ENCODE data around the gene SCLY.

DNA sequence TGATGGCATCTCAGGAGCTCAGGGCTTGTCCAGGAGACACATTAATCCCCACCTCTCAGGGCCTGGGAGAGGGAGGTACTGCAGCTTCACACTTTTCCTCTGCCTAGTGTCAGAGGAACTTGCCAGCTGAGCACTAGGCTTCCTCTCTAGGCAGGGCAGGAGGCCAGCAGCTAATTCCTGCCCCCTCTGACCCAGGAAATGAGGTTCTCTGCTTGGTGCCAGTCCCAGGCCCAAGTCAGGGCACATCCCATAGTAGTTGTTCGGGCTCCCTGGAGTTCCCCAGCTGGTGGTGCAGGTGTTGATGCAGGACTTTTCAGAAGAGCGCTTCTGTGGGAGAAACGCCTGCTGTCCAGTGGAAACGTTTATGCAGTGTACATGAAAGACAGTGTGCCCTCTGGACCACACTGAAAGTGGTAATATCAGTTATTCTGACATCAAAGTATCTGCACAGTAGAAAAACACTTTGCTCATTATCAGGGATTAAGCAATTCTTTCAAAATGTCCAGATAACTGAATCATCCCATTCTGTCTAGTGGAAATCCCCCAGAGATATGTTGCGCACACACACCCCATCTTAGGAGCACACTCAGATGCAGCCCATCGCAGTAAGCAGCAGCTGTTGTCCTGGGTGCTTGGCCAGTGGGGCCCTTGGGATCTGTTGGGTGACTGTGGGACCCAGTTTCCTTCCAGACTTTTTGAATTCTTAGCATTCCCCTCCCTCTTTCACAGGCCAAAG, 17.8 kb upstream of the SCLY start:
- TF ChIP-seq CTCF (IDR thresholded peaks at IDR 0.05), result no peak
- no peak for TF ChIP-seq POLR2A (IDR thresholded peaks at IDR 0.05)
- no peak for TF ChIP-seq POLR2AphosphoS5 (IDR thresholded peaks at IDR 0.05)
